Measurements from ENCODE around the gene RELA.
"Not testable (repeated sequence)": the region's sequence is repeated elsewhere in the genome, so short reads cannot be mapped to it uniquely, and the experiment has no call there.

Gene RELA

GRCh38 chr11:65662799-65663638 is at the start of gene RELA:
Gene RELA (minus strand): TSS chr11:65662916. CDS start chr11:65662832, 84 bp downstream.
- peak; percentile 47 for FAIRE-seq

- FAIRE-seq = peak; percentile 30
These were observed 49.3 kb upstream of the RELA start, which contains the start of gene KAT5 for GRCh38 chr11:65711785-65712632. Gene KAT5 (plus strand): TSS chr11:65712252. CDS start chr11:65712268, 16 bp downstream.

GRCh38 chr11:65710421-65710820 is 47.7 kb upstream of the RELA start:
- FAIRE-seq = no peak

GRCh38 chr11:65709661-65710060 is 46.9 kb upstream of the RELA start:
- no peak for FAIRE-seq

- FAIRE-seq = no peak
These were observed 45.7 kb upstream of the RELA start for GRCh38 chr11:65708451-65708850.

GRCh38 chr11:65707002-65707401 is 44.3 kb upstream of the RELA start:
- FAIRE-seq = not testable (repeated sequence)

- peak; percentile 51 for FAIRE-seq
These were observed 43.6 kb upstream of the RELA start for GRCh38 chr11:65706303-65706763.

- FAIRE-seq = no peak
These were observed 41.1 kb upstream of the RELA start for GRCh38 chr11:65703846-65704245.

GRCh38 chr11:65701686-65702085 is 39.0 kb upstream of the RELA start:
- FAIRE-seq = no peak

- no peak for FAIRE-seq
These were observed 37.7 kb upstream of the RELA start for GRCh38 chr11:65700399-65700798.

GRCh38 chr11:65699306-65699705 is 36.6 kb upstream of the RELA start:
- FAIRE-seq = no peak

GRCh38 chr11:65698205-65698604 is 35.5 kb upstream of the RELA start:
- FAIRE-seq = no peak

GRCh38 chr11:65696802-65697552 is 34.3 kb upstream of the RELA start:
- no peak for FAIRE-seq

GRCh38 chr11:65695459-65696241 is 32.9 kb upstream of the RELA start:
- FAIRE-seq = no peak

- no peak for FAIRE-seq
These were observed 29.7 kb upstream of the RELA start for GRCh38 chr11:65692367-65692766.

- FAIRE-seq = not testable (repeated sequence)
These were observed 29.1 kb upstream of the RELA start for GRCh38 chr11:65691847-65692246.

GRCh38 chr11:65685981-65686380 is 23.3 kb upstream of the RELA start:
- FAIRE-seq = no peak

GRCh38 chr11:65683480-65683879 is 20.8 kb upstream of the RELA start:
- FAIRE-seq = not testable (repeated sequence)

GRCh38 chr11:65680192-65680743 is 17.6 kb upstream of the RELA start:
- FAIRE-seq = no peak

- FAIRE-seq = no peak
These were observed 10.3 kb upstream of the RELA start for GRCh38 chr11:65672982-65673381.

- no peak for FAIRE-seq
These were observed 9.6 kb upstream of the RELA start for GRCh38 chr11:65672180-65672860.

Data from G401.6 (cell line).